ENCODE data around the gene NPTN.

Gene NPTN

DNA sequence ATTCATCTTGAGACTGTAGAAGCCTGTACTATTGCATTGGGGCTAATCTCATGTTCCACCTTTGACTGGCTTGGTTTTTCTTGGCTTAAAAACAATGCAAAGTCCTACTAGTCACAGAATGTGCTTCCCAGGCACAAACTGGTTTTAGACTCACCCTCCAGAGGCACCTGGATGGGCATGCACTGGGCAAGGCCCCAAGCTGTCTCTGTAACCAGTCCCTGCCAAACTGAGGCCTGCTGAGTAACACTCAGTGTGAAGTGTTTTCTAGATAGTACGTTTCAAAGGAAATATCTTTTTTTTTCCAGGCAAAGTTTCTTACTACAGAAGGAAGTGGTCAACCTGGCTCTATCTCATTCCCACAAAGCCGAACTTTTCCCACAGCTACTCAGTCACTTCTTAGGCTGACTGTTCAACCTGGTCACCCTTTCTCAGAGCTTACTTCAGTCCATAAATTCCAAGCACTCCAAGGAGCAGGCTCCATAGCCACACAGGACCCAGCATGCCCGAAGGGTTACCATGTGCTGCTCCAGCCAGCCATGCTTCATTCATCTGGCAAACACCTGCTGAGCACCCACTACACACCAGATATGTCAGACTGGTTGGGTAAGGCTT is 57.4 kb downstream of the NPTN start:
- TF ChIP-seq RARB (CRISPR knock-in tag; IDR thresholded peaks at IDR 0.05) (no peak), CSDC2 (CRISPR knock-in tag; IDR thresholded peaks at IDR 0.05) (no peak), ZFP3 (CRISPR knock-in tag; IDR thresholded peaks at IDR 0.05) (no peak), ZFP30 (CRISPR knock-in tag; IDR thresholded peaks at IDR 0.05) (no peak), OSR1 (CRISPR knock-in tag; IDR thresholded peaks at IDR 0.05) (no peak), ZNF565 (CRISPR knock-in tag; conservative IDR thresholded peaks at IDR 0.05; ENCODE audit: low read depth) (no peak), BACH2 (CRISPR knock-in tag; IDR thresholded peaks at IDR 0.05; ENCODE audit: borderline replicate concordance) (no peak), ESRRG (CRISPR knock-in tag; IDR thresholded peaks at IDR 0.05) (no peak)
- TF ChIP-seq, protein P1, sequence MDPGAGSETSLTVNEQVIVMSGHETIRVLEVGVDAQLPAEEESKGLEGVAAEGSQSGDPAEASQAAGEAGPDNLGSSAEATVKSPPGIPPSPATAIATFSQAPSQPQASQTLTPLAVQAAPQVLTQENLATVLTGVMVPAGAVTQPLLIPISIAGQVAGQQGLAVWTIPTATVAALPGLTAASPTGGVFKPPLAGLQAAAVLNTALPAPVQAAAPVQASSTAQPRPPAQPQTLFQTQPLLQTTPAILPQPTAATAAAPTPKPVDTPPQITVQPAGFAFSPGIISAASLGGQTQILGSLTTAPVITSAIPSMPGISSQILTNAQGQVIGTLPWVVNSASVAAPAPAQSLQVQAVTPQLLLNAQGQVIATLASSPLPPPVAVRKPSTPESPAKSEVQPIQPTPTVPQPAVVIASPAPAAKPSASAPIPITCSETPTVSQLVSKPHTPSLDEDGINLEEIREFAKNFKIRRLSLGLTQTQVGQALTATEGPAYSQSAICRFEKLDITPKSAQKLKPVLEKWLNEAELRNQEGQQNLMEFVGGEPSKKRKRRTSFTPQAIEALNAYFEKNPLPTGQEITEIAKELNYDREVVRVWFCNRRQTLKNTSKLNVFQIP (CRISPR knock-in tag; IDR thresholded peaks at IDR 0.05; ENCODE audit: borderline replicate concordance, low read depth): no peak
- TF ChIP-seq, protein P2, sequence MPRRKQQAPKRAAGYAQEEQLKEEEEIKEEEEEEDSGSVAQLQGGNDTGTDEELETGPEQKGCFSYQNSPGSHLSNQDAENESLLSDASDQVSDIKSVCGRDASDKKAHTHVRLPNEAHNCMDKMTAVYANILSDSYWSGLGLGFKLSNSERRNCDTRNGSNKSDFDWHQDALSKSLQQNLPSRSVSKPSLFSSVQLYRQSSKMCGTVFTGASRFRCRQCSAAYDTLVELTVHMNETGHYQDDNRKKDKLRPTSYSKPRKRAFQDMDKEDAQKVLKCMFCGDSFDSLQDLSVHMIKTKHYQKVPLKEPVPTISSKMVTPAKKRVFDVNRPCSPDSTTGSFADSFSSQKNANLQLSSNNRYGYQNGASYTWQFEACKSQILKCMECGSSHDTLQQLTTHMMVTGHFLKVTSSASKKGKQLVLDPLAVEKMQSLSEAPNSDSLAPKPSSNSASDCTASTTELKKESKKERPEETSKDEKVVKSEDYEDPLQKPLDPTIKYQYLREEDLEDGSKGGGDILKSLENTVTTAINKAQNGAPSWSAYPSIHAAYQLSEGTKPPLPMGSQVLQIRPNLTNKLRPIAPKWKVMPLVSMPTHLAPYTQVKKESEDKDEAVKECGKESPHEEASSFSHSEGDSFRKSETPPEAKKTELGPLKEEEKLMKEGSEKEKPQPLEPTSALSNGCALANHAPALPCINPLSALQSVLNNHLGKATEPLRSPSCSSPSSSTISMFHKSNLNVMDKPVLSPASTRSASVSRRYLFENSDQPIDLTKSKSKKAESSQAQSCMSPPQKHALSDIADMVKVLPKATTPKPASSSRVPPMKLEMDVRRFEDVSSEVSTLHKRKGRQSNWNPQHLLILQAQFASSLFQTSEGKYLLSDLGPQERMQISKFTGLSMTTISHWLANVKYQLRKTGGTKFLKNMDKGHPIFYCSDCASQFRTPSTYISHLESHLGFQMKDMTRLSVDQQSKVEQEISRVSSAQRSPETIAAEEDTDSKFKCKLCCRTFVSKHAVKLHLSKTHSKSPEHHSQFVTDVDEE (CRISPR knock-in tag; IDR thresholded peaks at IDR 0.05): no peak
- no peak for ATAC-seq

DNA sequence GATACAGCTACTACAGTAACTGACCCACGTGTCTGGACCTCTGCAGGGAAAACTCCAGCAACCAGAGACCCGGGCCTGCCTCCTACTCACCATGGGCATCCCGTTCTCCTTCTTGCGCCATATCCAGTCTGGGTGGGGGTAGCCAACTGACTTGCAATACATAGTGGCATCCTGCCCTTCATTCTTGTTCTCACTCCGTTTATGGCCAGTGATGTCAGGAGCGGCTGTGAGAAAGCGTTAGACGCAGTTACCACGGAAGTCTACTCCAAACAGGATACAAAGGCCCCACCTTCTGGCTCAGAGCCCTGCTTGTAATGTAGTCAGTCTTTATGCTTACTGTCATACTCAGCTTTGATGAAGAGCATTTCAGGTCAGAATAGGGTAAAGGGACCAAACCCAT is 59.6 kb downstream of the NPTN start:
- TF ChIP-seq ISL1 (CRISPR knock-in tag; IDR thresholded peaks at IDR 0.05): no peak
- TF ChIP-seq TOX (CRISPR knock-in tag; IDR thresholded peaks at IDR 0.05; ENCODE audit: borderline replicate concordance): no peak
- TF ChIP-seq ZC3H10 (CRISPR knock-in tag; IDR thresholded peaks at IDR 0.05): no peak
- ATAC-seq: no peak; the same call in 2 of the 3 replicates

GRCh38 chr15:73573037-73573436 is 60.2 kb downstream of the NPTN start:
- ATAC-seq: no peak

DNA sequence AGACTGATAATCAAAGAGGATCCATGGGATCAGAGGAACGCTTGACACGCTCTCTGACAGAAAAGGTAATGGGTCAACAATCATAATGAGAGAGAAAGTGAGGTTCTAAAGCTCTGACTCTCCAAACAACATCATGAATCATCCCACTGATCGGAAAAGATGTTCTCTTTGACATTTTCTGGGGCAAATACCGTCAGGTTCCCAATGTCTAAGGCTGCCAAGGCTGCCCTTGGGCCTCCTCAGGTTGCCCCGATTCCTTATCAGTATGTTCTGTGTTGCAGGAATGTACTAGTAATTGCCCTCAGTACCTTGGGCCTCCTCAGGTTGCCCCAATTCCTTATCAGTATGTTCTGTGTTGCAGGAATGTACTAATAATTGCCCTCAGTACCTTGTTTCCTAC is 60.9 kb downstream of the NPTN start:
- ATAC-seq: no peak
- TF ChIP-seq, protein P3, sequence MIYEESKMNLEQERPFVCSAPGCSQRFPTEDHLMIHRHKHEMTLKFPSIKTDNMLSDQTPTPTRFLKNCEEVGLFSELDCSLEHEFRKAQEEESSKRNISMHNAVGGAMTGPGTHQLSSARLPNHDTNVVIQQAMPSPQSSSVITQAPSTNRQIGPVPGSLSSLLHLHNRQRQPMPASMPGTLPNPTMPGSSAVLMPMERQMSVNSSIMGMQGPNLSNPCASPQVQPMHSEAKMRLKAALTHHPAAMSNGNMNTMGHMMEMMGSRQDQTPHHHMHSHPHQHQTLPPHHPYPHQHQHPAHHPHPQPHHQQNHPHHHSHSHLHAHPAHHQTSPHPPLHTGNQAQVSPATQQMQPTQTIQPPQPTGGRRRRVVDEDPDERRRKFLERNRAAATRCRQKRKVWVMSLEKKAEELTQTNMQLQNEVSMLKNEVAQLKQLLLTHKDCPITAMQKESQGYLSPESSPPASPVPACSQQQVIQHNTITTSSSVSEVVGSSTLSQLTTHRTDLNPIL (CRISPR knock-in tag; IDR thresholded peaks at IDR 0.05; ENCODE audit: low read depth): no peak
- TF ChIP-seq ESRRG (CRISPR knock-in tag; IDR thresholded peaks at IDR 0.05) (no peak), TOX (CRISPR knock-in tag; IDR thresholded peaks at IDR 0.05; ENCODE audit: borderline replicate concordance) (no peak), ZNF565 (CRISPR knock-in tag; conservative IDR thresholded peaks at IDR 0.05; ENCODE audit: low read depth) (no peak), RARB (CRISPR knock-in tag; IDR thresholded peaks at IDR 0.05) (no peak), GLIS3 (CRISPR knock-in tag; IDR thresholded peaks at IDR 0.05) (no peak), PATZ1 (CRISPR knock-in tag; IDR thresholded peaks at IDR 0.05; ENCODE audit: borderline replicate concordance) (no peak), ZC3H10 (CRISPR knock-in tag; IDR thresholded peaks at IDR 0.05) (no peak), PPARA (CRISPR knock-in tag; IDR thresholded peaks at IDR 0.05; ENCODE audit: borderline replicate concordance) (no peak), TCF4 (CRISPR knock-in tag; IDR thresholded peaks at IDR 0.05; ENCODE audit: borderline replicate concordance) (no peak), ZFP30 (CRISPR knock-in tag; IDR thresholded peaks at IDR 0.05) (no peak), CSDC2 (CRISPR knock-in tag; IDR thresholded peaks at IDR 0.05) (no peak), ZFP3 (CRISPR knock-in tag; IDR thresholded peaks at IDR 0.05) (no peak), OSR1 (CRISPR knock-in tag; IDR thresholded peaks at IDR 0.05) (no peak), ISL1 (CRISPR knock-in tag; IDR thresholded peaks at IDR 0.05) (no peak), BACH2 (CRISPR knock-in tag; IDR thresholded peaks at IDR 0.05; ENCODE audit: borderline replicate concordance) (no peak)
- TF ChIP-seq, protein P2 (CRISPR knock-in tag; IDR thresholded peaks at IDR 0.05): no peak
- TF ChIP-seq, protein P1 (CRISPR knock-in tag; IDR thresholded peaks at IDR 0.05; ENCODE audit: borderline replicate concordance, low read depth): no peak

More at GRCh38 chr15:73573037-73573436, 60.2 kb downstream of the NPTN start:
- no peak for TF ChIP-seq ZFP3 (CRISPR knock-in tag; IDR thresholded peaks at IDR 0.05)
- no peak for TF ChIP-seq ZC3H10 (CRISPR knock-in tag; IDR thresholded peaks at IDR 0.05)
- no peak for TF ChIP-seq SNAI2 (CRISPR knock-in tag; IDR thresholded peaks at IDR 0.05)
- TF ChIP-seq ZNF565 (CRISPR knock-in tag; conservative IDR thresholded peaks at IDR 0.05; ENCODE audit: low read depth): no peak
- no peak for TF ChIP-seq ARNTL (CRISPR knock-in tag; IDR thresholded peaks at IDR 0.05; ENCODE audit: borderline replicate concordance, low read depth)
